ENCODE measurements around the gene AADACL4.

The AADACL4 gene

DNA sequence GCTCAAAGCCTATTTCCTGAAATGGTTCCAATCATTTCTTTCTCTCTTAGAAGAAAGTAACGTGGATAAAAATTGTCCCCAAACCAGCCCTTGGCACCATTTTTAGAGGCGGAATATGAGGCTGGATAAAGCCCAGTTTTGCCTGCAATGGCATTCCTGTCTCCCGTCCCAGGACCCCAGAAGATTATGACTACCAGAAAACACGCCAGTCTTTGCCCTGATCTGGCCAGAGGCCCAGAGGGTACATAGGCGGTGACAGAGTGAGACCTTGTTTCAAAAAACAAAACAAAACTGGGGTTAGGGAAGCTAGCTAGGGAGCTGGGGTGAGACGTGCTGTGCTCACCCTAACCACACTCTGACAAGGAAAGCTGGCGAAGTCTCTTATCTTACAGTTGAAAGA lies at the start of gene AADACL4:
AADACL4 (plus strand) TSS at position 301 of the 400 bp plus-strand sequence. CDS start 462 bp downstream, outside the sequence.
- DNase-seq, result no peak

DNA sequence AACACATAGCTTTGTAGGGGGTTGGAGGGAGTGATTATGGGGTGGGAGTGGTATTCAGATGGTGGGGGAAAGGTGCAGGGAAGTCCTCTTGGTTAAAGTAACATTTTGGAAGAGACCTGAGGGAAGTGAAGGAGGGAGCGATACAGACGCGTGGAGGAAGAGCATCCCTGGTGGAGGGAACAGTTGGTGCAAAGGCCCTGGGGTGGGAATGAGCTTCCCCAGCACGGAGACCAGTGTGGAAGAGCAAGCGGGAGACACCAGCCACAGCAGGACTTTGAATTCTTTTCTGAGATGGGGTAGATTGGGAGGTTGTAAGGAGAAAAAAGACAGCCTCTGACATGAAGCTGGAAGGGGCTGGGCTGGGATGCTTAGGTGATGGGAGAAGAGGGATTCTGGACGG lies 49.4 kb upstream of the AADACL4 start:
- DNase-seq, result no peak

DNA sequence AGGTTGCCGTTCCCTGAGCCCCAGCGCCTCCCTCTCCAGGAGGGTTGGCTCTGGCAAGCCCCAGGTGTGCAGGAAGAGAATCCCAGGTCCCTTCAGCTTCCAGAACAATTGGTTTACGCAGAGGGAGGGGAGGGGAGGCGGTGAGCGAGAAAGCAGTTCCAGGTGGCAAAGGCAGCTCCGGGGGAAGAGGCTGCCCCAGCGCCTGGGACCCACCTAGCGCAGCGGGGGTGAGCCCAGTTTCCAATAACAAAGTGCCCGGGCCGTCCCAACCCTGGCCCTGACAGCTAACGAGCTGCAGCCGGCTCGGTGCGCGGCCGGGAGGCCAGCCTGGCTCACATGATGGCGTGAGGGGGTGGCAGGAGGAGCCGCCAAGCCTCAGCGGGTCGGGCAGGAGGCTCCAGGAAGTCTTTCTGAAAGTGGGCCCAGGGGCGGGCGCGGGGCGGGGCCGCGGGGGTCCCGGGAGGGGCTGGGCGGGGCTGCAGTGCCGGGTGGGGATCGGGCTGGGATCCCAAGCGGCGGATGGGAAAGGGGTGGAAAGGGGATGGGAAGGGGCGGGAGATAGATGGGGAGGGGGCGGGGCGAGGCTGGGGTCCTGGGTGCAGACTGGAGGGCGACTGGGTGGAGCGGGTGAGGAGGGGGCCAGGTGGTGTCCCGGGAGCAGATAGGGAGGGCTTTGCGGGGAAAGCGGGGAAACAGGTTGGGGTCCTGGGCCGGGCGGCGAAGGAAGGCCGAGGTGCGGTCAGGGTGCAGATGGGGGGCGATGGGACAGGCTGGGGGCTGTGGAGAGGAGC lies 48.7 kb upstream of the AADACL4 start:
- no peak for DNase-seq

DNA sequence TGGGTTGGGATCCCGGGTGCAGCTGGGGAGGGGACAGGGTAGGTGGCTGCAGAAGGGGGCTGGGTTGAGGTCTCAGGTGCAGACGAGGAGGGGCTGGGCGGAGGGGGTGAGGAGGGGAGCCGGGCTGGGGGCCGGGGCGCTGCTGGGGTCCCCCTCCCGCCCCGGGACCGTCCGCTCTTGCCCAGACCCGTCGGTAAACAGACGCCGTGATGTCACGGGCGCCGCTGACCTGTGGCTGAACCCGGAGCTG lies 48.2 kb upstream of the AADACL4 start:
- DNase-seq, result no peak

DNA sequence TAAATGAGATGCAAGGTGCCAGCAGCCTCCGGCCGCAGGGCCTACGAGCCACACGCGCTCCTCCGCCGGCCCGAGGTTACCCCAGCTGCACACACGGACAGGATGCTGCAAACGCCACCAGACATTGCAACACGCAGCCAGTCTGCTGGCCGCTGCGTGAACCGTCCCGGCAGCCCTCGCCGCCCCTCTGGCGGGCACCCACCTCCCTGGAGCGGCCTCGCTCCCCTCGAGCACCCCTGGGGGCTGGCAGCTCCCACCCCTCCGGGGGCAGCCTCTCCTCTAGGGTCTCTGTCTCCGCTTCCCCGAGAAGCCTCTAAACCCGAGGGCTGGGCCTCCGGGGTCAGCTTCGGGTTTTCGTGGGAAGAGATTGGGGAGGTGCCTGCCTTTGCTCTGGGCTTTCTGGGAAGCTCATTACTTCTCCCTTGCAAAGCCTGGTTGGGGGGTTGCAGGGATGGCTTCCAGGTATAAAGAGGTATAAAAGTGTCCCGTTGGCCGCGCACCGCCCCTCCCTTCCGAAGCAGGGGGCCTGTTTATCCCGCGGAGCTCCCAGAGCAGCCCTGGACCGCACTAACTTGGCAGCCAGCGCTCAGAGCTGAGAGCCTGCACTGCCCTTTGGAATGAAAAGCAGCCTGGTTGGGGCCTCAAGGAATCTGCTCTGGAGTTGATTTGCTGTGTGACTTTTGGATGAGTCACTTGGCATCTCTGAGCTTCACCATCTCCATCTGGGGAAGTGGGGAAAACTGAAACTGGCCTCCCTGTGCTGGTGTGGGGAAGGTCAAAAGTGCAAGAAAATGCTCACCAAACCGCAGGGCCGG lies 47.7 kb upstream of the AADACL4 start:
- DNase-seq, result no peak

DNA sequence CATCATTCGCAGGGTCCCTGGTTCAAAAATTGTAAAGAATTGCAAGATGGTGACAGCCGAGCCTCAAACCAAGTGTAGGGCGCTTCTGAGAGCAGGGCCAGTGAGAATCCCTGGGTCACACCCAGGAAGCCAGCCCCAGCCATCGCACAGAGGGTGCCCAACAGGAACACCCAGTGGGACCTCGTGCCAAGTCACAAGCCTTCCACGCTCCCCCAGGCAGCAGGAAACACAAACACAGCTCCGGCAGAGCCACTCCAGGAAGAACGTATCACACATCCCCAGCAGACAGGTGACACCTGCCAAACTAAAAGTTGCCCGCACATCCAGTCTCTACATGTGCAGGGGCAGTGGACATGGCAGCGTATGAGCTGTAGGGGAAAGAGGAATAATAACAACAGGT lies 46.1 kb upstream of the AADACL4 start:
- no peak for DNase-seq

DNA sequence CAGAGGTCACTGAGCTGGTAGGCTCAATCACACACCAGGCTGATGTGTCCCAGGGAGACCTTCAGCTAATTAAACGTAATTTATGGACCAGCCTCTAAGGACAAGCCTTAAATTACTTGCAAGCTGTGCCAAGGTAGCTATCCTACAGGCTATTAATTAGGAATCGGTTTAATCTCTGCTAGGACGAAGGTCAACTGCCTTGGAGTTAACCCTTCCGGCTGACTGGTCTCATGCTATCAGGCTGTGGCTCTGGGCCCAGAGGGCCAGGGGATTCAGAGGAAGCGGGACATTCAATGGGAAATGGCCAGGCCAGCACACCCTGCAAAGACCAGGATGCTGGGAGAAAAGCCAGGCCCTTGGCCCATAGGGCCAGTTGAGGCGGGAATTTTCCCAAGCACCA lies 44.9 kb upstream of the AADACL4 start:
- no peak for DNase-seq

DNA sequence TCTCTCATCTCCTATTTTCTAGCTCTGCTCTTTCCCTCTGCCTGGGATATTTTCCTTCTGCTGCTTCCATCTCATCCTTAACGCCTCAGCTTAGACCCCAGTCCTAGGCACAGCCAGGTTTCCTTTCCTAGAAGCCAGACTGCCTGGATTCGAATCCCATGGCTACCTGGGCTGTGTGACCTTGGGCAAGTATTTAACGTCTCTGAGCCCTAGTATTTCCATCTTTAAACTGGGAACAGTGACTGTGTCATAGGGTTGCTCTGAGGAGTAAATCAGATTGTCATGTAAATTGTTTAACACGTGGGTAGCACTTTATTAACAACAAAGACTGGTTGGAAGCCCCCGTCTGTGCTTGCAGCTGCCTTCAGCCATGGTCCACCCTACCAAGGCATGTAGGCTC lies 44.2 kb upstream of the AADACL4 start:
- no peak for DNase-seq

DNA sequence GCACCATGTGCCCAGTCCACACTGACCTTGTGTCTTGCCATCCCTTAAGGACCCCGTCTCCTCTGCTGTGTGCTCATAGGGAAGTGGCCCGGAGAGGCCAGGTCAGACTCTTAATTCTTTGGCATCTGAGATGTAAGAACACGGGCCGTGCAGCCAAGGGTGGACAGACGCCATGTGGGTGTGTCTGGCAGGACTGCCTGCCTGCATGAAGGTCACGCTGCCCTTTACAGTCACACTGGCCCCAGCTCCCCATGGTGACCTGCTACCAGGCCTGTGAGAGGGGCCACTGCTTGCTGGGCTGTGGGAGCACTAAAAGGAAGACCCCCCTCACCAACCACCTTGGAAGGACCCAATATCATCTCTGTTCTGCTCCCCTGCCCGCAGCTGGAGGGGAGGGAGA lies 43.5 kb upstream of the AADACL4 start:
- no peak for DNase-seq

DNA sequence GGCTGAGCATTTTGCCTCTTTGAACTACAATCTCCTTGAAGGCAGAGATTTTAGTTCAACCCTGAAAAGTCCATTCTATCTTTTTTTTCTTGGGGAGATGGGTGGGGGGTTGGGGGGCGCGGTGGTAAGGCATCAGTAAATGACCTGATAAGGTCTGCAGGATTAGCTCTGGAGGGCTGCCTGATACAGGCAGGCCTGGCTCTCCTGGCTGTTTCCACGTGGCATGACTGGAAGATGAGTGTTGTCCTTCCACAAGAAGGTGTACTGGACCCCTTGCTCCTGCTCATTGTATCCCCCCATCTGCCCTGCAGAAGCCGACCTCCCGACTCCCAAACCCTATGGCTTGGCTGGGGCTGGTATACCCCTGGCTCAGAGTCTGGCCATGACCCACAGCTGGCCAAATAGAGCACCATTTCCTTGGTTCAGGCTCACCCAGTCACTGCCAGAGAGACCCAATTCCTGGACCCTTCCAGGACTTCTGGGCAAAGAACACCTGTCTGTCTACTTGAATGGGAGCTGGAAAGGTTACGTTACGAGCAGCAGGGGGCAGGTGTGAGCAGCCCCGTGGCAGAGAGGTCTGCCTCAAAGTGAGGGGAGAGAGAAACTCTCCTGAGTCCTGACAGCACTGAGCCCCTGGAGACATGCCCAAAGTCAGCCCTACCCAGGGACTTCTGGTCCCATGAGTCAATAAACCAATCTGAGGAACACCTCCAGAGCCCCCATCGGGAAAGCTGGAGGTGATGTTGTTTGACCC lies 42.8 kb upstream of the AADACL4 start:
- DNase-seq, result peak; percentile 48 to 59

DNA sequence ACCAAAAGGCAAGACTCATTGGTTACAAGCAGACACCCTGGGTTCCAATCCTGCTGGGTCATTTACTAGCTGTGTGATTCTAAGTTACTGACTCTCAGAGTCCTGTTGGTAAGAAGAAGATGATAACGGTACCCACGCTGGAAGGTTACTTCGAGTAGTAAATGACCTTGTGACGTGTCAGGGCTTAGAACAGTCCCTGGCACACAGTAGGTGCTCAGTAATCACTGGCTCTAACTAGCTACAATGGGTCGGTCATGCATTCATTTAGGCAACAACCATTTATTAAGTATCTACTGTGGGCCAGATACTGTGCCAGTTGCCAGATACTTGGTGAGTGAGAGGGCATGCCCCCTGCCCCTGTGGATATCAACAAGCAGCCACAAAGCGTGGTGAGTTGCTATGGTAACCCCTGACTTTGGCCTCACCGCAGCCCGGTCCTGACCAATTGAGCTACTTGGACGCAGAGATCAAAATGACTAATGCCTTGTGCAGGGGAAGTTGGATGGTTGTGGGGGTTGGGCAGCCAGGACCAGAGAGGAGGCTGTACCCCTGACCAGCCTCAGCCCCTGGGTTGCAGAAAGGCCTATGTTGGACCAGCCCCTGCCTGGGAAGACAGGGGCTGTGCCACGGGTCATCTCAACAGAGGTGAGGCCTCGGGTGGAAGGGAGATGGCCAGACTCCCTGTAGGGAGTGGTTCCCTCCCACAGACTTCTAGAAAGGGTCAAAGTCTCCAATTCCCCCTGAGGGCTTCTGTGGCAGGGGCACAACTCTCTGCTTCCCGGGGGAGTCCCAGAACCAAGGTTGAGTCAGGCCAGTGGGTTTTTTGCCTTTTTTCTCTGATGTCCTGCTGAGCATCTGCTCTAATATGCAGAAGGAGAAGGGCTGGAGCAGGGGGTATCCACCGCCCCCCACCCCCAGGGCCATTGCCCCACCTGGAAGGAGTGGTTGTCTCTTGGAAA lies 41.9 kb upstream of the AADACL4 start:
- DNase-seq, result no peak

DNA sequence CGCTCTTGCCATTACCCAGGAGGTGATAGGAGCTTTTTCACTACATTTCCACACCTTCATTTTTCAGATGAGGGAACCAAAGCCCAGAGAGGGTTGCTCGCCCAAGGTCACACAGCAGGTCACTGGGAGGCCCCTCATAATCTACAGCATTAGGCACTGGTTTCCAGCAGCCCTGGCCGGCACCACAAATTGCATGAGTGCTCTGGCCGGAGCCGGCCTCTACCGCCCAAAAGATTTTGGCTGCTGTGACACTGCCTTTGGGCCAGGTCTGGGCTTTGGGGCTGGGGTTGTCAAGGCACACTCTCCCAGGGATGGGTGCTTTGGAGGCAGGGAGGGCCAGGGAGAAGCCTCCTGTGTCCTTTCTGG lies 41.2 kb upstream of the AADACL4 start:
- no peak for DNase-seq

DNA sequence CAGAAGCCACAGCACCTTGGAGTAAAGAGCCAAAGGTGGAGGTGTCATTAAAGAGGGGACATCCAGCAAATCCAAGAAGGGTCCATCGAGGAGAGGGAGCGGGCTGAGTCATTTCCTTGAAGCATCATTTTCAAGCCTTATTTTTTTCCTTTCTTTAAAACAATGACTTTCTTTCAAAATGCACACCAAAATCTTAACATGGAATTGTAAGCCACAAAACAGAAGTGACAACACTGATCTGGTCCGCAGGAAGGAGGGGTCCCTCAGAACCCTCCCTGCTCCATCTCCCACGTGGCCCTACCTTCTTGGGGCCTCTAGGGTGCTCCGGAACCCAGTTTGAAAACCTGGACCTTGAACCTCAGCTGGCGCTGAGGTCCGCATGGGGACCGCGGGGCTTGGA lies 40.7 kb upstream of the AADACL4 start:
- DNase-seq, result no peak

DNA sequence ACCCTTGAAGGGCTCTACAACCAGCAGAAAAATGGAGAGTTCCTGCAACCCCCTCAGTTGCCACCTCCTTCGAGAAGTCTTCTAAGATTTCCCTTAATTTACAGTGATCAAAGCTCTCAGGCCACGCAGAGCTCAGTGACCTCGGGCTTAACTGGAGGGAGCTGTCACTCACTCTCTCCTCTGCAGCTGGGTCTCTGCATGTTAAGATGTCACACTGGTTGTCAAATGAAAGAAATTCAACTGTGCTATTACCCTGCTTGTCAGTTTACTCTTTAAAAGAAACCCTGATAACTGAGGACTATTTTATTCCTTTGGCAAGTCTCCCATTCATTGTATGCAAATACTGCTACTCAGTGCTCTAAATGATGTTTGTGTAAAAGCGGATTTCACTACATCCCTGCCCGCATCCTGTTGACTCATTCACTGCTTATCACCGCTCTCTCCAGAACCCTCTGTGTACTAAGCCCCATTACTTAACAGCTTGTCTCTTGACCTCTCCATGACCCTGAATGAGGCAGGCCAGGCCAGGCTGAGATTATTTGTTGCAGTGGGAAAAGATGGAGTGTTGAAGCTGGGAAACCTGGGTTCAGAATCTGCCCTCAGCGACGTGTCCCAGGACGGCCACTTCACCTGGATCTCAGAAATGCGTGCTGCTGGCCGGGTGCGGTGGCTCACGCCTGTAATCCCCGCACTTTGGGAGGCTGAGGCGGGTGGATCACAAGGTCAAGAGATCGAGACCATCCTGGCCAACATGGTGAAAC lies 39.6 kb upstream of the AADACL4 start:
- DNase-seq, result peak; percentile 66

DNA sequence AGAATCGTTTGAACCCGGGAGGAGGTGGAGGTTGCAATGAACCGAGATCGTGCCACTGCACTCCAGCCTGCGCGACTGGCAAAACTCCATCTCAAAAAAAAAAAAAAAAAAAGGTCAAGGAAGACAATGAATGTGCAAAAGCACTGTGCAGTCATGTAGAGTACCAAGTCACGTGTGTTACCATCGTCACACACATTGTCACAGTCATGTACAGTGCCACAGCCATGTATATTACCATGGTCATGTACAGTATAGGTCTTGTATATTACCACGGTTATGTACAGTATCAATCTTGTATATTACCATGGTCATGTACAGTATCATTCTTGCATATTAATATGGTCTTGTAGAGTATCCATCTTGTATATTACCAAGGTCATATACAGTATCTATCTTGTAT lies 38.9 kb upstream of the AADACL4 start:
- DNase-seq, result no peak

DNA sequence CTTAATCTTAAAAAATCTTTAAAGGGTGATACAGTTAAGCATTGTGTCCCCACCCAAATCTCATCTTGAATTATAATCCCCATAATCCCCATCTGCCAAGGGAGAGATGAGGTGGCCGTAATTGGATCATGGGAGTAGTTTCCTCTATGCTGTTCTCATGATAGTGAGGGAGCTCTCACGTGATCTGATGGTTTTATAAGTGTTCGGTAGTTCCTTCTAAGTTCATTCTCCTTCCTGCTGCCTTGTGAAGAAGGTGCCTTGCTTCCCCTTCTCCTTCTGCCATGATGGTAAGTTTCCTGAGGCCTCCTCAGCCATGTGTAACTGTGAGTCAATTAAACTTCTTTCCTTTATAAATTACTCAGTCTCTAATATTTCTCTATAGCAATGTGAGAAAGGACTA lies 36.6 kb upstream of the AADACL4 start:
- no peak for DNase-seq

DNA sequence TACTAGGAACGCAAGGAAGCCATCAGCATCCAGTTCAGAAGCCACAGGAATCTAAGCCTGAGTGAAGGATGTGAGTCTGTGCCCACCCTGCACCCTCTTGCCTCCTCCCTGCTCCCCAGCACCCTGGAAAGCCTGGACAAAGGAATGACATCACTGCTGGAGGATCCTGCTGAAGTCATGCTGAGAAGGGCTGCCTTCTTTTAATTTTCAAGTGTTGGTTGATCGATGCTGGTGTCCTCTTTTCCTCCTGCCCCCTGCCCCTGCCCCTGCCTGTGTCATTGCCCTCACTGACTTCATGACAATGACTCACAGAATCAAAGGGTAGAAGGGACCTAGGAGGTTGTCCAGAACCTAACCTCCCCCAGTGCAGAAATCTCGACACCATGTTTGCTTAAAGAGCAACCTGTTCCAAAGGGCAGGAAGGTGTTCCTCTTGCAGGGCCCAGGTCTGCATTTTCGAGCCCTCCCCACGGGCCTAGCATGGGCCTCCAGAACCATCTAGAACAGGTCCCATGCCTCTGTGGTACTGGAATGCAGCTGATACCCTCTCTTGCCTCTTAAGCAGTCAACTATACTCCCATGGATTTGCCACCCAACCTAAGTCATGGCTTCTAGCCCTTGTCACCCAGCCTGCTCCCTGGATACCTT lies 35.5 kb upstream of the AADACL4 start:
- no peak for DNase-seq

DNA sequence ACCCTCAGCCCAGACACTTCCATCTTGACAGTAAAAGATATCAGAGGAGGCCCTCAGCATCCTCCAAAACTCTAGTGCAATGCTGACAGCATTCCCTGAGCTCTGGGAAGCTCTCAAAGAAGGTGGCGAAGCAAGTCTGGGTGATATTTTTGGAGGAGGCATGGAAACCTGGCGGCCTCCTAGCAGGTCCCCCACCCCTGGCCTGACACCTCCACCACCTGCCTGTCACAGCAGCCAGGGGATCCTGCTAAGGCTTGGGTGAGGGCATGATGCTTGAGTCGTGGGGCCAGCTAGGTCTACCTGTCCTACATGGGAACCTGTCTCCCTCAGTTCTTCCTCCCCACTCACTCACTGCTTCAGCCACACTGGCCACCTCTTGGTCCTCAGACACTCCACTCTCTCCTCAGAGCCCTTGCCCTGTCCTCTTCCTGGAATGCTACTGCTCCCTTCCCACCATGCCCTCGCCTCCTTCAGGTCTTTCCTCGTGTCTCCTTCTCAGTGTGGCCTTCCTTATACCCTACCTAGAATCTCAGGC lies 34.3 kb upstream of the AADACL4 start:
- DNase-seq, result no peak

DNA sequence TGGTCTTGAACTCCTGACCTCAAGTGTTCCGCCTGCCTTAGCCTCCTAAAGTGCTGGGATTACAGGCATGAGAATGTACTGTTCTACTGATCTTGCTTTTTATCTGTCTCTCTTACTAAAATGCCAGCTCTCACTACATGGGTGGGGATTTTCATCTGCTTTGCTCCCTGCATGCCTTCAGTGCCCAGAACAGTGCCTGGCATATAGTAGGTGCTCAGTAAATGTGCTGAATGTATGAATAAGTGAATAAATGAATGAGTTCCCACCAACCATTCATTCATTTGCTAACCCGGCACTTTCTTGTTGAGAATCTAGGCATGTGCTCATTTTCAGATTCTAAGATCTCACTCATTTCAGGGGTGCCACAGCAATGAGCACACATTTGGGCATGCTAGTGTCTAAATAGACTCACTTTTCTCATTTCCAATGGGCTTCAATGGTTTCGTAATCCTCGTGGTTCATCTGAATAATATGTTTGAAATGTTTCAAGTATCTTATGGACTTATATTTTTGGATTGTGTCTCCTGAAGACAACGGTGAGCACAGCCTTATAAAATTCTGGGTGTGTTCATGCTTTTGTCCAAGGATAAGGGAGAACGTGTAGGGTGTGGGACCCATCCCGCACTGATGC lies 33.5 kb upstream of the AADACL4 start:
- DNase-seq, result no peak

DNA sequence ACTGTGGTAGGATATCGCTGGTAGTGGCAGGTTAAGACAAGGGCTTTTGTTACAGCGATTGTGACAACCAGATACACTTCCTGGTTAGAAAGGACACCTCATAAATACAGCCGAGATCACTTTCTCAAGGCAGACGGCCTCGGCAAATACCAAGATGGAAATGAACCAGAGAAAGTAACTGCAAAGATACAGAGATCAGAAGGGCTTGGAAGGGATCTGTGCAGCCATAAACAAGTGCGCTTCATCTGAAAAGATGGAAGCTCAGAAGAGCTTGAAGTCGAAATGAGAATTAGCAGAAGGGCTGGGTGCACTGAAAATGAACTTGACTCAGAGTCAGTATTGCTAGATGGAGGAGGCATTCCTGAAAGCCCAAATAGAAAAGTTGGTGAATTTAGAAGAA lies 32.9 kb upstream of the AADACL4 start:
- no peak for DNase-seq

DNA sequence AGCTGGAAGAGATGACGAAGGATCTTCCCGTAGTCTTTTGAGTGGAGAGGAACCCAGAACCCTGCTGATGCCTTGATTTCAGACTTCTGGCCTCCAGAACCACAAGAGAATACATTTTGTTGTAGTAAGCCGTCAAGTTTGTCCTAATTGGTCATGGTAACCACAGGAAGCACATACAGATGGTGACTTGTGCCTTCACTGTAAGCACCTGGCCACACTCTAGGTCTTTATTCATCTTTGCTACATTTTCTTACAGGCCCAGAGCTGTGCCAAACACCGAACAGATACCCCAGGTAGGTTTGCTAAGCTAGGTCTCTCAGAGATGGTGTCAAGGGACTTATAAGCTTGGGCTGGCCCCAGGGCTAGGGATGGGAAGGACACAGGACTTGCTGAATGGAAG lies 30.7 kb upstream of the AADACL4 start:
- no peak for DNase-seq

All from activated CD4-positive, alpha-beta T cell treated with anti-CD3 and anti-CD28 coated beads for 4 hours (primary cell).